Sigmoid colon (tissue), 7 donors: ENCODE data around the gene SOCS6. TPM values are rescaled to one million over a fixed set of nuclear protein-coding genes. Genes with fewer than 3 reads are reported as not detected.

Experiments used
- DNase-seq: peaks from one replicate; pipeline ENCODE4 v3.0.0-alpha.2; 2019
- H3K27ac ChIP-seq, 4 donors: fragments of 200-600 bp; sonication (generic); one replicate each; pipeline ENCODE4 v1.5.1; 2016 to 2019; ENCODE audit warnings: mild to moderate bottlenecking in 1 of 4
- H3K27me3 ChIP-seq, 3 donors: fragments of 200-600 bp; sonication (generic); one replicate each; pipeline ENCODE4 v1.5.1; 2019; ENCODE audit warnings: mild to moderate bottlenecking in 1 of 3
- H3K36me3 ChIP-seq, 4 donors: fragments of 200-600 bp; sonication (generic); one replicate each; pipeline ENCODE4 v1.5.1; 2016 to 2019
- H3K4me1 ChIP-seq, 4 donors: fragments of 200-600 bp; sonication (generic); one replicate each; pipeline ENCODE4 v1.5.1; 2017 to 2019
- H3K4me3 ChIP-seq, 4 donors: fragments of 200-600 bp; sonication (generic); one replicate each; pipeline ENCODE4 v1.5.1; 2017 to 2019; ENCODE audit warnings: mild to moderate bottlenecking in 2 of 4, moderate library complexity in 1 of 4
- H3K9me3 ChIP-seq, 4 donors: fragments of 200-600 bp in 3 of 4; sonication (generic) in 3 of 4; one replicate each; pipeline versions ENCODE4 v1.5.1 to v1.6.1; 2013 to 2019
- EP300 ChIP-seq, 4 donors: sonication (generic); formaldehyde crosslinking; IDR thresholded peaks; one replicate each; pipeline ENCODE4 v1.6.1; 2017; ENCODE audit warnings: antibody characterized with exemption in 4 of 4
- POLR2A ChIP-seq, 2 donors: fragments of 450-650 bp; IDR thresholded peaks; one replicate each; pipeline ENCODE4 v1.6.1; 2016; ENCODE audit warnings: antibody characterized with exemption in 2 of 2, mild to moderate bottlenecking in 2 of 2, moderate library complexity in 2 of 2
- POLR2AphosphoS5 ChIP-seq, 4 donors: sonication (generic); formaldehyde crosslinking; IDR thresholded peaks; one replicate each; pipeline ENCODE4 v1.6.1; 2017; ENCODE audit warnings: antibody characterized with exemption in 4 of 4
- WGBS, 2 donors: extraction: QIAGEN DNeasy Blood & Tissue Kit; methylation state at CpG; one replicate each; pipeline ENCODE4 v1.1.7; 2013; 5-methylcytosine and 5-hydroxymethylcytosine counted together
- intact Hi-C: fragments of 100-400 bp; cut with DNase I; formaldehyde crosslinking; loops from one replicate; pipeline ENCODE4 v1.15.1; 2023
- polyA plus RNA-seq, 3 donors: library from polyadenylated mRNA; stranded (reverse); fragments of 200-250 nt; gene quantifications; one replicate each; pipeline ENCODE4 v1.2.3, GENCODE V29; 2013
- total RNA-seq, 4 donors: library from RNA; depleted of rRNA; stranded (reverse); fragments of >200 nt; gene quantifications; one replicate each; pipeline ENCODE4 v1.1.0, GENCODE V29; 2016
- TF ChIP-seq, protein P1 (sequence below), 4 experiments: fragments of 450-650 bp in 3 of 4; fragments of 200-600 bp in 1 of 4; IDR thresholded peaks; one replicate each; pipeline ENCODE4 v1.5.1; 2016 to 2019; ENCODE audit warnings: antibody characterized with exemption in 4 of 4, mild to moderate bottlenecking in 3 of 4, moderate library complexity in 2 of 4
- donor health status: healthy with polysubstance abuse.
- donor health status: Bipolar disorder and iron deficiency.
- donor health status: healthy.

SOCS6 gene
- total and polyA plus RNA-seq, 7 donors, result 11.4 to 23.9 (median 18.5) TPM

DNA sequence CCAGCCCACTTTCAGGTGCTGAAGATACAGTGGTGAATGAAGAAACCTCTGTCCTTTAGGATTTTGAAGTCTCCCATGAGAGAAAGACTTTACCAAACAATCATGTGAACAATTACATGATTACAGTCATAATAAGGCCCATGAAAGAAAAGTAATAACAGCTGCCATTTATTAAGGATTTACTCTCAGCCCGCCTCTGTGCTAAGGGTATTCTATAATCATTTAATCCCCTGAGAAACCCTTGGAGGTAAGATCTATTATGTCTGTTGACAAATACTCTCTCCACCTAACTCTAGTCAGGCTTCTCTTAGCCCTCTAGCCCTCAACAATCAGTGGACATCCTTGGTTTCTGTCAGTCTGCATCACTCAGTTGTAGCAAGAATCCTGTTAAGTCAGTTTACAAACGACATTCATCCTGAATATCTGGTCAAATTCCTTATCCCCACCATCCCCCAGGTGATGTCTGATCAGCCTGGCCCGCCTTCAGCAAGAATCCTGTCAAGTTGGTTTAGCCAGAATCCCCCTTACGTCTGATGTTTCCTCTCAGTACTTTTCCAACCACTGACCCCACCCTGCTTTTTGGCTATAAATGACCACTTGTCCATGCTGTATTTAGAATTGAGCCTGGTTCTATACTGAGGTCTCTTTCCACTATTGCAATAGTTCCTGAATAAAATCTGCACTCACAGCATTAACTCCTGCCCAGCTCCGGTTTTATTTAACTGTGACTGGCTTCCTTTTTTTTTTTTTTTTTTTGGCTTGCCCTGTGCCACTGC lies 12.2 kb upstream of the SOCS6 start:
- intact Hi-C loops, result no loop called here
- DNase-seq, result no peak
- H3K4me3 ChIP-seq, result no peak overlapping the region
- H3K36me3 ChIP-seq, result no peaks in the 10 kb centered on the region
- no peaks in the 10 kb centered on the region for H3K27me3 ChIP-seq
- WGBS, 2 donors, result 66 to 77% methylated on average over 5 of the region's 5 CpGs
- H3K9me3 ChIP-seq, result peaks cover 0 to 8% (median 5%) of the 10 kb centered on the region in 4 donors
- TF ChIP-seq POLR2AphosphoS5 (IDR thresholded peaks at IDR 0.05) (no peak), POLR2A (IDR thresholded peaks at IDR 0.05) (no peak), EP300 (IDR thresholded peaks at IDR 0.05) (no peak)
- TF ChIP-seq, protein P1, sequence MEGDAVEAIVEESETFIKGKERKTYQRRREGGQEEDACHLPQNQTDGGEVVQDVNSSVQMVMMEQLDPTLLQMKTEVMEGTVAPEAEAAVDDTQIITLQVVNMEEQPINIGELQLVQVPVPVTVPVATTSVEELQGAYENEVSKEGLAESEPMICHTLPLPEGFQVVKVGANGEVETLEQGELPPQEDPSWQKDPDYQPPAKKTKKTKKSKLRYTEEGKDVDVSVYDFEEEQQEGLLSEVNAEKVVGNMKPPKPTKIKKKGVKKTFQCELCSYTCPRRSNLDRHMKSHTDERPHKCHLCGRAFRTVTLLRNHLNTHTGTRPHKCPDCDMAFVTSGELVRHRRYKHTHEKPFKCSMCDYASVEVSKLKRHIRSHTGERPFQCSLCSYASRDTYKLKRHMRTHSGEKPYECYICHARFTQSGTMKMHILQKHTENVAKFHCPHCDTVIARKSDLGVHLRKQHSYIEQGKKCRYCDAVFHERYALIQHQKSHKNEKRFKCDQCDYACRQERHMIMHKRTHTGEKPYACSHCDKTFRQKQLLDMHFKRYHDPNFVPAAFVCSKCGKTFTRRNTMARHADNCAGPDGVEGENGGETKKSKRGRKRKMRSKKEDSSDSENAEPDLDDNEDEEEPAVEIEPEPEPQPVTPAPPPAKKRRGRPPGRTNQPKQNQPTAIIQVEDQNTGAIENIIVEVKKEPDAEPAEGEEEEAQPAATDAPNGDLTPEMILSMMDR (IDR thresholded peaks at IDR 0.05), result no peak
- H3K4me1 ChIP-seq, result no peaks in the 10 kb centered on the region
- no peak overlapping the region for H3K27ac ChIP-seq

DNA sequence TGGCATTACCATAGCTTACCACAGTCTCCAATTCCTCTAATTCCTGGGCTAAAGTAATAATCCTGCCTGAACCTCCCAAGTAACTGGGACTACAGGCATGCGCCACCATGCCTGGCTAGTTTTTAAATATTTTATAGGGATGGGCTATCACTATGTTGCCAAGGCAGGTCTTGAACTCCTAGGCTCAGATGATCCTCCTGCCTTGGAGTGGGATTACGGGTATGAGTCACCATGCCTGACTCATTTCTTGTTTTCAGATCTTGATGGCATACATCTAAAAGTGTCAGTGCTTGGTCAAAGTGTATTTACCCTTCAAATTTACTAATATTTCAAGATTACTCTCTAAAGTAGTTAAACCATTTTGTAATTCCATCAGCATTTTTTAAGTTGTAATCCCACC lies 9.4 kb upstream of the SOCS6 start:
- DNase-seq, result no peak
- WGBS, 2 donors, result 94% methylated on average over 2 of the region's 2 CpGs
- no peaks in the 10 kb centered on the region for H3K27me3 ChIP-seq
- H3K9me3 ChIP-seq, result no peaks in the 10 kb centered on the region
- TF ChIP-seq POLR2A (IDR thresholded peaks at IDR 0.05) (no peak), EP300 (IDR thresholded peaks at IDR 0.05) (no peak), POLR2AphosphoS5 (IDR thresholded peaks at IDR 0.05) (no peak)
- TF ChIP-seq, protein P1 (IDR thresholded peaks at IDR 0.05), result no peak
- H3K27ac ChIP-seq, result no peak overlapping the region
- no peaks in the 10 kb centered on the region for H3K36me3 ChIP-seq
- no peak overlapping the region for H3K4me3 ChIP-seq
- intact Hi-C loops, result no loop called here
- no peaks in the 10 kb centered on the region for H3K4me1 ChIP-seq

DNA sequence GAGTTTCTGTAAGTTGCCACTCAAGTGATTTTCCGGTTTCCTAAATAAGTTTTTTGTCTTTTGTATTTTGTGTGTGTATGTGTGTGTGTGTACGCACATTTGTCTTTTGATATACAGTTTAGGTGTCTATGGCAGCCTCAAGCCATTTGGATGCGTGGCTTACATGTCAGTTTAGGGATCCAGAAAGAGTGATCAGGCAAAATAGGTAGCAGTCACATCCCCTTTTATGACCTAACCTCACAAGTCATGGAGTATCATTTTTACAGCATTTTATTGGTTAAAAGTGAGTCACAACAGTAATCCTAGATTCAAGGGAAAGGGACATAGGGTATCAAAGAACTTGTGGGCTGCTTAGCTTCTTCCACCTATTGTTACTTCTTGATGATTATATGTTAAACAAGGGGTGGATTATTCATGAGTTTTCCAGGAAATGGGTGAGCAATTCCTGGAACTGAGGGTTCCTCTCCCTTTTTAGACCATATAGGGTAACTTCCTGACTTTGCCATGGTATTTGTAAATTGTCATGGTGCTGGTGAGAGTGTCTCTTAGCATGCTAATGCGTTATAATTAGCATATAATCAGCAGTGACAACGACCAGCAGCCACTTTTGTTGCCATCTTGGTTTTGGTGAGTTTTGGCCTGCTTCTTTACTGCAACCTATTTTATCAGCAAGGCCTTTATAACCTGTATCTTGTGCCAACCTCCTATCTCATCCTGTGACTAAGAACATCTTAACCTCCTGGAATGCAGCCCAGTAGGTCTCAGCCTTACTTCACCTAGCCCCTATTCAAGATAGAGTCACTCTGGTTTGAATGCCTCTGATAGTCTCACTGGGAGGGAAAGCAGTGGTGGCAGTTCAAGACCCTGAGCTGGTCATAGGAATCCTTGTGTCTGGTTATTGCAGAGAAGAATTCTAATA lies 8.6 kb upstream of the SOCS6 start:
- DNase-seq, result no peak
- no peak overlapping the region for H3K27ac ChIP-seq
- no peaks in the 10 kb centered on the region for H3K36me3 ChIP-seq
- WGBS, 2 donors, result 77 to 92% methylated on average over 5 of the region's 5 CpGs
- no peaks in the 10 kb centered on the region for H3K27me3 ChIP-seq
- TF ChIP-seq, protein P1 (IDR thresholded peaks at IDR 0.05), result no peak
- no peak for TF ChIP-seq POLR2AphosphoS5 (IDR thresholded peaks at IDR 0.05)
- TF ChIP-seq EP300 (IDR thresholded peaks at IDR 0.05), result no peak
- TF ChIP-seq POLR2A (IDR thresholded peaks at IDR 0.05), result no peak
- no peaks in the 10 kb centered on the region for H3K9me3 ChIP-seq
- no peaks in the 10 kb centered on the region for H3K4me1 ChIP-seq
- H3K4me3 ChIP-seq, result no peak overlapping the region
- intact Hi-C loops, result no loop called here

DNA sequence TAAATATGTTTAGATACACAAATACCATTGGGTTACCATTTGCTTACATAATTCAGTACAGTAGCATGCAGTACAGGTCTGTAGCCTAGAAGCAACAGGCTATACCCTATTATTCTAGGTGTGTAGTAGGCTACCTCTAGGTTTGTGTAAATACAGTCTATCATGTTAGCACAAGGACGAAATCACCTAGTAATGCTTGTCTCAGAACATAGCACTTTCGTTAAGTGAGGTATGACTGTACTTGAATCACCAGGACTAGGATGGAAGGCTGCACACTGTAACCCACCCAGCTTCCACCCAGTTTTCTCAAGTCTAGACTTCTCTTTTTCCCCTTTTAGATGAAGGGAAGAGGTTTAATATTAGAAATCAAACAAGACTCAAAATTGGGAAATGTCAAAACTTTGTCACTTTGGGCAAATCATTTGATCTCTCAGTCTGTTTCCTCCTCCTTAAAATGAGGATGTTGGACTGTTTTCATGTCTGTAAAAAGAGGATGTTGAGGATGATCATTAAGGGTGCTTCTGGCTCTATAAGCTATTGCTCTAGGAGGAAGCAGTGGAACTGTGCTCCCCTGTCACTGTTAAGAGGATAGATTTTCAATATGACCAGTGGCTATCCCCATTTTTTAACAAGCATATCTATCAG lies 3.7 kb upstream of the SOCS6 start:
- DNase-seq, result no peak
- intact Hi-C loops, result no loop called here
- Histone ChIP-seq H3K27me3 (no peaks in the 10 kb centered on the region), H3K27ac (no peak overlapping the region), H3K4me1 (peaks cover 0 to 8% (median 2%) of the 10 kb centered on the region in 4 donors), H3K36me3 (no peaks in the 10 kb centered on the region), H3K4me3 (no peak overlapping the region), H3K9me3 (no peaks in the 10 kb centered on the region)
- TF ChIP-seq POLR2A (IDR thresholded peaks at IDR 0.05), result no peak
- TF ChIP-seq, protein P1 (IDR thresholded peaks at IDR 0.05), result no peak
- TF ChIP-seq POLR2AphosphoS5 (IDR thresholded peaks at IDR 0.05), result no peak
- no peak for TF ChIP-seq EP300 (IDR thresholded peaks at IDR 0.05)
- WGBS, 2 donors, result 66 to 76% methylated on average over 2 of the region's 2 CpGs
